ENCODE data around the gene SPSB1. TPM values are rescaled to one million over a fixed set of nuclear protein-coding genes. Genes with fewer than 3 reads are reported as not detected.

The SPSB1 gene
- total and polyA plus RNA-seq, 2 experiments from 2014 or later = 4.6 to 5.4 TPM

GRCh38 chr1:9418851-9419250, 126.2 kb downstream of the SPSB1 start:
- Histone ChIP-seq H3K4me3 (no peak overlapping the region), H3K4me1 (ENCODE audit: low read depth) (peaks cover 8% of the 10 kb centered on the region), H3K36me3 (no peaks in the 10 kb centered on the region), H3K27ac (no peak overlapping the region), H3K9me3 (ENCODE audit: low read depth) (no peaks in the 10 kb centered on the region), H3K27me3 (no peaks in the 10 kb centered on the region)
- no peak for DNase-seq (ENCODE audit: low read depth in 1 of 2, low spot score in 1 of 2)
- no peak for TF ChIP-seq CTCF (IDR thresholded peaks at IDR 0.05; ENCODE audit: low read depth, low read length)

Other genes with a start within 250 kb of the SPSB1 start
- gene SLC2A5, start 223.3 kb upstream of the SPSB1 start, total RNA-seq = 0.04 TPM in 1 of 2 replicates, not detected in the other
- gene SLC2A5, start 223.3 kb upstream of the SPSB1 start, polyA plus RNA-seq = 0.11 TPM in 1 of 2 replicates, not detected in the other
- gene GPR157, start 163.8 kb upstream of the SPSB1 start, total RNA-seq = 13.6 and 17.4 TPM in 2 replicates
- 10.2 and 20.1 TPM in 2 replicates for gene GPR157, start 163.8 kb upstream of the SPSB1 start, polyA plus RNA-seq
- gene H6PD, start 58.1 kb upstream of the SPSB1 start, total RNA-seq = 29.8 and 41.4 TPM in 2 replicates
- 13.7 and 20.1 TPM in 2 replicates for gene H6PD, start 58.1 kb upstream of the SPSB1 start, polyA plus RNA-seq
- gene SLC25A33, start 246.6 kb downstream of the SPSB1 start, total RNA-seq = 12.3 and 12.5 TPM in 2 replicates
- 10.4 and 12.2 TPM in 2 replicates for gene SLC25A33, start 246.6 kb downstream of the SPSB1 start, polyA plus RNA-seq

Measured in cardiac muscle cell (in vitro differentiated cells and primary cell).